Measurements from ENCODE around the gene ARL8B.

ARL8B gene

GRCh38 chr3:5214352-5214751 is 92.3 kb downstream of the ARL8B start:
- no peak overlapping the region for H3K4me3 ChIP-seq (replicated peaks; ENCODE audit: insufficient read depth, low read length)
- TF ChIP-seq, protein P1, sequence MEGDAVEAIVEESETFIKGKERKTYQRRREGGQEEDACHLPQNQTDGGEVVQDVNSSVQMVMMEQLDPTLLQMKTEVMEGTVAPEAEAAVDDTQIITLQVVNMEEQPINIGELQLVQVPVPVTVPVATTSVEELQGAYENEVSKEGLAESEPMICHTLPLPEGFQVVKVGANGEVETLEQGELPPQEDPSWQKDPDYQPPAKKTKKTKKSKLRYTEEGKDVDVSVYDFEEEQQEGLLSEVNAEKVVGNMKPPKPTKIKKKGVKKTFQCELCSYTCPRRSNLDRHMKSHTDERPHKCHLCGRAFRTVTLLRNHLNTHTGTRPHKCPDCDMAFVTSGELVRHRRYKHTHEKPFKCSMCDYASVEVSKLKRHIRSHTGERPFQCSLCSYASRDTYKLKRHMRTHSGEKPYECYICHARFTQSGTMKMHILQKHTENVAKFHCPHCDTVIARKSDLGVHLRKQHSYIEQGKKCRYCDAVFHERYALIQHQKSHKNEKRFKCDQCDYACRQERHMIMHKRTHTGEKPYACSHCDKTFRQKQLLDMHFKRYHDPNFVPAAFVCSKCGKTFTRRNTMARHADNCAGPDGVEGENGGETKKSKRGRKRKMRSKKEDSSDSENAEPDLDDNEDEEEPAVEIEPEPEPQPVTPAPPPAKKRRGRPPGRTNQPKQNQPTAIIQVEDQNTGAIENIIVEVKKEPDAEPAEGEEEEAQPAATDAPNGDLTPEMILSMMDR (IDR thresholded peaks at IDR 0.05; ENCODE audit: insufficient read depth, low read length) = no peak
- peak; percentile 24; the same call in 1 of the 2 replicates for TF ChIP-seq POLR2AphosphoS5 (IDR thresholded peaks at IDR 0.05; ENCODE audit: low read depth)
- TF ChIP-seq REST (IDR thresholded peaks at IDR 0.05; ENCODE audit: insufficient replicate concordance, low read depth) = no peak
- TF ChIP-seq GABPA (IDR thresholded peaks at IDR 0.05; ENCODE audit: low read depth) = no peak
- no peak for TF ChIP-seq SPI1 (IDR thresholded peaks at IDR 0.05; ENCODE audit: borderline replicate concordance, low read depth)
- no peak for DNase-seq (ENCODE audit: low read depth in 1 of 2, low spot score in 1 of 2)
- no peak overlapping the region for H3K27ac ChIP-seq (replicated peaks)
- H3K27me3 ChIP-seq (ENCODE audit: insufficient read depth, poor library complexity, severe bottlenecking) = no peaks in the 10 kb centered on the region

DNA sequence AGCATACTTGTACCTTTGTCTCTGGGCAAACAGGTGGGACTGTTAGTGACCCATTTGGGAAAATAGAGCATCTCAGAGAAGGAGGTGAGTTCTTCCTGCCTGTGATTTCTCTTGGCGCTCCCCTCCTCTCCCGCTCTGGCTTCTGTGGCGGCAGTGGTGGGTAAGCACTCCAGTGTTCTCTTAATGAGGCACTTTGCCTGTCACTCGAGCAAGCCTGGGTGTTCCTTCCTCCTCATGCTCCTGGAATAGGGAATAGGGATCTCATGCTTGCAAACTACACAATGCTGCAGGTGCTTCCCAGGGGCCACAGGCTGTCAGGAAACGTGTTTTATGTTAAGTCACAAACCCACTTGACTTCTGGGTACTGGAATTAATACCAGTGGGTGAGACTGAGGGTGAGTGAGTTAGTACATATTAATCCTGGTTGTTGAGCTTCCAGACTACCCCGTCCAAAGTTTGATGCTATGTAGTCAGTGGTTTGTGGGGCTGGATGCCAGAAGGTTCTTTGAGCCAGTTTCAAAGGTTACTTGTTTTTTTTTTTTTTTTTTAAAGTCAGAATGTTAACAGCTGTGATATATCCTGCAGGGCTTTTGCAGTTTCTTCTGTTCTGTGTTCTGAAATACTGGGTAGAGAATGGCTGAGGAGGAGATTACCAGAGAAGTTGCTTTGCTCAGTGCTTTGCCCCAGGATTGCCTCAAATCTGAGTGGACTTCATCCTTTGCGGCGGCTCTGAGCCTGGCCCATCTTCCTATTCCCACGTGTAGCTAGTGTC is 95.9 kb downstream of the ARL8B start:
- DNase-seq (ENCODE audit: low read depth in 1 of 2, low spot score in 1 of 2) = no peak
- TF ChIP-seq SPI1 (IDR thresholded peaks at IDR 0.05; ENCODE audit: borderline replicate concordance, low read depth) (no peak), POLR2AphosphoS5 (IDR thresholded peaks at IDR 0.05; ENCODE audit: low read depth) (0 out of 2 replicates have a peak, but pooled peaks have one; percentile 19)
- Histone ChIP-seq H3K27ac (replicated peaks) (no peak overlapping the region), H3K27me3 (ENCODE audit: insufficient read depth, poor library complexity, severe bottlenecking) (no peaks in the 10 kb centered on the region), H3K4me3 (replicated peaks; ENCODE audit: insufficient read depth, low read length) (no peak overlapping the region)

- H3K27me3 ChIP-seq (ENCODE audit: insufficient read depth, poor library complexity, severe bottlenecking) = no peaks in the 10 kb centered on the region
- no peak for TF ChIP-seq SPI1 (IDR thresholded peaks at IDR 0.05; ENCODE audit: borderline replicate concordance, low read depth)
- no peak for TF ChIP-seq GABPA (IDR thresholded peaks at IDR 0.05; ENCODE audit: low read depth)
- TF ChIP-seq, protein P1 (IDR thresholded peaks at IDR 0.05; ENCODE audit: insufficient read depth, low read length) = no peak
- no peak for TF ChIP-seq REST (IDR thresholded peaks at IDR 0.05; ENCODE audit: insufficient replicate concordance, low read depth)
- TF ChIP-seq POLR2AphosphoS5 (IDR thresholded peaks at IDR 0.05; ENCODE audit: low read depth) = no peak
- no peak for DNase-seq (ENCODE audit: low read depth in 1 of 2, low spot score in 1 of 2)
- H3K4me3 ChIP-seq (replicated peaks; ENCODE audit: insufficient read depth, low read length) = no peak overlapping the region
- no peak overlapping the region for H3K27ac ChIP-seq (replicated peaks)
These were observed 96.7 kb downstream of the ARL8B start for GRCh38 chr3:5218815-5219214.

DNA sequence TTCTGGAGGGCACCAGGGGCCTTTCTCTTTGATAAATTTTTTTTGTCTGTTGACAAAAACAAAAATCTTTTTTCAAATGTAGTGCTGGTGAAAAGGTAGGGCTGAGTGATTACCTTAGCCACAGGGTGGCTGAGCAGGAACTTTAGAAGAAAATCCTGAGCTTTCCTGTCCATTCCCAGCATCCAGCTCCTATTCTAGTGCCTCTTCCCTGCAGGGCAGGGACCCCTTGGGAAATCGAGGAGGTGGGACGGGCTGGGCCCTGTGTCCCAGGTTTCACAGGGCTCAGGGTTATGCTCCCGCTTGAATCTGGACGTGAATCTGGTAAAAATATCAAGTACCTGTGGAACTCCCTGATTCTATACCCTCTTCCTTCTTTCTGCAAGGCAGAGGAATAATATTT is 97.1 kb downstream of the ARL8B start:
- H3K27me3 ChIP-seq (ENCODE audit: insufficient read depth, poor library complexity, severe bottlenecking) = no peaks in the 10 kb centered on the region
- TF ChIP-seq POLR2AphosphoS5 (IDR thresholded peaks at IDR 0.05; ENCODE audit: low read depth) = no peak
- TF ChIP-seq, protein P1 (IDR thresholded peaks at IDR 0.05; ENCODE audit: insufficient read depth, low read length) = no peak
- no peak for TF ChIP-seq SPI1 (IDR thresholded peaks at IDR 0.05; ENCODE audit: borderline replicate concordance, low read depth)
- TF ChIP-seq GABPA (IDR thresholded peaks at IDR 0.05; ENCODE audit: low read depth) = no peak
- TF ChIP-seq REST (IDR thresholded peaks at IDR 0.05; ENCODE audit: insufficient replicate concordance, low read depth) = no peak
- H3K27ac ChIP-seq (replicated peaks) = no peak overlapping the region
- no peak overlapping the region for H3K4me3 ChIP-seq (replicated peaks; ENCODE audit: insufficient read depth, low read length)
- no peak for DNase-seq (ENCODE audit: low read depth in 1 of 2, low spot score in 1 of 2)

Measured in HL-60 (cell line).